Esophagus muscularis mucosa (tissue), 4 donors: ENCODE measurements around the gene UVRAG. TPM values are rescaled to one million over a fixed set of nuclear protein-coding genes. Genes with fewer than 3 reads are reported as not detected.
"Not testable (repeated sequence)": the region's sequence is repeated elsewhere in the genome, so short reads cannot be mapped to it uniquely, and the experiment has no call there.

Experiments used
- DNase-seq: peaks from one replicate; pipeline ENCODE4 v3.0.0-alpha.2; 2017; ENCODE audit errors: extremely low spot score
- H3K27ac ChIP-seq, 4 donors: fragments of 200-600 bp; sonication (generic); replicated peaks in 1 of 4; 1 replicate in 3 of 4; 2 replicates in 1 of 4; pipeline ENCODE4 v1.5.1; 2016 to 2019; ENCODE audit warnings: mild to moderate bottlenecking in 1 of 4
- H3K27me3 ChIP-seq, 4 donors: fragments of 200-600 bp; sonication (generic); one replicate each; pipeline versions ENCODE4 v1.5.1 to v1.6.0; 2016 to 2019
- H3K36me3 ChIP-seq, 4 donors: fragments of 200-600 bp; sonication (generic); one replicate each; pipeline ENCODE4 v1.5.1; 2016 to 2019
- H3K4me1 ChIP-seq, 4 donors: fragments of 200-600 bp; sonication (generic); one replicate each; pipeline ENCODE4 v1.5.1; 2016 to 2019
- H3K4me3 ChIP-seq, 4 donors: fragments of 200-600 bp; sonication (generic); 1 replicate in 2 of 4; 2 replicates in 2 of 4; pipeline ENCODE4 v1.5.1; 2016 to 2019; ENCODE audit warnings: mild to moderate bottlenecking in 4 of 4, moderate library complexity in 1 of 4
- H3K9me3 ChIP-seq, 4 donors: fragments of 200-600 bp; sonication (generic); 1 replicate in 3 of 4; 2 replicates in 1 of 4; pipeline ENCODE4 v1.5.1; 2016 to 2019
- CTCF ChIP-seq, 3 experiments: fragments of 200-600 bp in 2 of 3; fragments of 450-650 bp in 1 of 3; sonication (generic) in 2 of 3; IDR thresholded peaks; one replicate each; pipeline ENCODE4 v1.5.1; 2017 to 2019; ENCODE audit warnings: antibody characterized with exemption in 3 of 3, mild to moderate bottlenecking in 2 of 3, moderate library complexity in 1 of 3
- EP300 ChIP-seq: sonication (generic); formaldehyde crosslinking; IDR thresholded peaks from one replicate; pipeline ENCODE4 v1.6.1; 2017; ENCODE audit warnings: antibody characterized with exemption
- POLR2A ChIP-seq: fragments of 450-650 bp; IDR thresholded peaks from one replicate; pipeline ENCODE4 v1.6.1; 2017; ENCODE audit warnings: antibody characterized with exemption, moderate library complexity, mild to moderate bottlenecking, low read depth
- POLR2AphosphoS5 ChIP-seq, 2 donors: sonication (generic); formaldehyde crosslinking; IDR thresholded peaks; one replicate each; pipeline ENCODE4 v1.6.1; 2017; ENCODE audit warnings: antibody characterized with exemption in 2 of 2
- WGBS: methylation state at CpG from one replicate; pipeline ENCODE4 v1.1.5; 2018; 5-methylcytosine and 5-hydroxymethylcytosine counted together
- intact Hi-C: fragments of 100-400 bp; cut with DNase I; formaldehyde crosslinking; loops from one replicate; pipeline ENCODE4 v1.15.1; 2023
- total RNA-seq, 4 donors: library from RNA; depleted of rRNA; stranded (reverse); fragments of >200 nt; gene quantifications; one replicate each; pipeline versions ENCODE4 v1.1.0 to v1.2.1, GENCODE V29; 2016

The UVRAG gene
- total RNA-seq, 4 donors from 2014 or later = 30.6 to 37.4 (median 34.7) TPM

- Histone ChIP-seq H3K27ac (peak overlapping the region in 1 of 4 donors; percentile 23), H3K9me3 (no peaks in the 10 kb centered on the region), H3K27me3 (no peaks in the 10 kb centered on the region), H3K36me3 (no peaks in the 10 kb centered on the region), H3K4me1 (peaks cover 24 to 43% (median 32%) of the 10 kb centered on the region in 4 donors), H3K4me3 (no peak overlapping the region)
- intact Hi-C loops = no loop called here
- no peak for DNase-seq
- TF ChIP-seq POLR2AphosphoS5 (IDR thresholded peaks at IDR 0.05) (no peak), CTCF (IDR thresholded peaks at IDR 0.05) (no peak), EP300 (no peak), POLR2A (no peak)
- 28% methylated on average over 1 of the region's 1 CpG for WGBS
Measured at GRCh38 chr11:76077575-76078150, 262.7 kb downstream of the UVRAG start.

GRCh38 chr11:76081084-76081483 lies 266.1 kb downstream of the UVRAG start:
- H3K4me3 ChIP-seq, H3K27me3 ChIP-seq, DNase-seq, H3K27ac ChIP-seq, intact Hi-C loops, H3K9me3 ChIP-seq, H3K36me3 ChIP-seq: not testable (repeated sequence)
- WGBS = 96% methylated on average over 5 of the region's 5 CpGs
- H3K4me1 ChIP-seq = peaks cover 30 to 47% (median 40%) of the 10 kb centered on the region in 4 donors

GRCh38 chr11:76083563-76084451 lies 268.8 kb downstream of the UVRAG start:
- no peaks in the 10 kb centered on the region for H3K9me3 ChIP-seq
- H3K27ac ChIP-seq = peak overlapping the region; percentile 55 to 72 (median 62)
- TF ChIP-seq EP300 (no peak), POLR2AphosphoS5 (IDR thresholded peaks at IDR 0.05) (peak in 1 of 2 donors; percentile 64)
- WGBS = 66% methylated on average over 7 of the region's 7 CpGs
- intact Hi-C loops = no loop called here
- no peaks in the 10 kb centered on the region for H3K27me3 ChIP-seq
- H3K4me3 ChIP-seq = no peak overlapping the region
- DNase-seq = no peak
- no peaks in the 10 kb centered on the region for H3K36me3 ChIP-seq
- peaks cover 23 to 40% (median 39%) of the 10 kb centered on the region in 4 donors for H3K4me1 ChIP-seq

- no peak for TF ChIP-seq POLR2A
- TF ChIP-seq POLR2AphosphoS5 (IDR thresholded peaks at IDR 0.05) = no peak
- no peak for TF ChIP-seq EP300
- no peak for TF ChIP-seq CTCF (IDR thresholded peaks at IDR 0.05)
- Histone ChIP-seq H3K36me3 (peaks cover 0 to 6% (median 0%) of the 10 kb centered on the region in 4 donors), H3K4me3 (no peak overlapping the region), H3K9me3 (no peaks in the 10 kb centered on the region), H3K27me3 (no peaks in the 10 kb centered on the region), H3K4me1 (peaks cover 23 to 40% (median 39%) of the 10 kb centered on the region in 4 donors), H3K27ac (no peak overlapping the region)
- WGBS = 80% methylated on average over 1 of the region's 1 CpG
- intact Hi-C loops = no loop called here
- no peak for DNase-seq
Measured at GRCh38 chr11:76085270-76085669, 270.3 kb downstream of the UVRAG start.

- DNase-seq = no peak
- H3K9me3 ChIP-seq = no peaks in the 10 kb centered on the region
- intact Hi-C loops = no loop called here
- H3K4me3 ChIP-seq = no peak overlapping the region
- no peak overlapping the region for H3K27ac ChIP-seq
- 95% methylated on average over 6 of the region's 6 CpGs for WGBS
- peaks cover 18 to 40% (median 39%) of the 10 kb centered on the region in 4 donors for H3K4me1 ChIP-seq
- peaks cover 0 to 6% (median 0%) of the 10 kb centered on the region in 4 donors for H3K36me3 ChIP-seq
- no peak for TF ChIP-seq POLR2AphosphoS5 (IDR thresholded peaks at IDR 0.05)
- no peak for TF ChIP-seq CTCF (IDR thresholded peaks at IDR 0.05)
- no peak for TF ChIP-seq POLR2A
- no peak for TF ChIP-seq EP300
- no peaks in the 10 kb centered on the region for H3K27me3 ChIP-seq
Measured at GRCh38 chr11:76086743-76087635, 272.0 kb downstream of the UVRAG start.
